ENCODE data around the gene GRAMD2A.
A peak's percentile ranks its signal among the peaks of the same experiment; 100 is the strongest.

GRAMD2A gene

GRCh38 chr15:72199721-72200212, 2.2 kb upstream of the GRAMD2A start:
- no peak overlapping the region for H3K4me3 ChIP-seq (ENCODE audit: control insufficient read depth, low read depth, low read length)
- DNase-seq (ENCODE audit: low read depth) = peak; percentile 75
- peak; percentile 91 for TF ChIP-seq CTCF (conservative IDR thresholded peaks at IDR 0.05; ENCODE audit: control insufficient read depth, insufficient read depth, low read depth, low read length)

- DNase-seq (ENCODE audit: low read depth) = no peak
- H3K4me3 ChIP-seq (ENCODE audit: control insufficient read depth, low read depth, low read length) = no peak overlapping the region
- TF ChIP-seq CTCF (conservative IDR thresholded peaks at IDR 0.05; ENCODE audit: control insufficient read depth, insufficient read depth, low read depth, low read length) = no peak
These were observed 1.6 kb upstream of the GRAMD2A start for GRCh38 chr15:72199205-72199515.

- no peak for TF ChIP-seq CTCF (conservative IDR thresholded peaks at IDR 0.05; ENCODE audit: control insufficient read depth, insufficient read depth, low read depth, low read length)
- DNase-seq (ENCODE audit: low read depth) = no peak
- H3K4me3 ChIP-seq (ENCODE audit: control insufficient read depth, low read depth, low read length) = no peak overlapping the region
These were observed 993 bp upstream of the GRAMD2A start for GRCh38 chr15:72198356-72199204.

GRCh38 chr15:72197041-72197459, 537 bp downstream of the GRAMD2A start:
- H3K4me3 ChIP-seq (ENCODE audit: control insufficient read depth, low read depth, low read length) = peak overlapping the region; percentile 15
- no peak for DNase-seq (ENCODE audit: low read depth)
- TF ChIP-seq CTCF (conservative IDR thresholded peaks at IDR 0.05; ENCODE audit: control insufficient read depth, insufficient read depth, low read depth, low read length) = no peak

- H3K4me3 ChIP-seq (ENCODE audit: control insufficient read depth, low read depth, low read length) = no peak overlapping the region
- DNase-seq (ENCODE audit: low read depth) = no peak
- no peak for TF ChIP-seq CTCF (conservative IDR thresholded peaks at IDR 0.05; ENCODE audit: control insufficient read depth, insufficient read depth, low read depth, low read length)
These were observed 1.1 kb downstream of the GRAMD2A start for GRCh38 chr15:72196409-72197040.

GRCh38 chr15:72195101-72195511, 2.5 kb downstream of the GRAMD2A start:
- no peak for TF ChIP-seq CTCF (conservative IDR thresholded peaks at IDR 0.05; ENCODE audit: control insufficient read depth, insufficient read depth, low read depth, low read length)
- no peak overlapping the region for H3K4me3 ChIP-seq (ENCODE audit: control insufficient read depth, low read depth, low read length)
- DNase-seq (ENCODE audit: low read depth) = no peak
